Kidney (tissue), 14 donors: ENCODE results near the gene RAB40AL. TPM values are rescaled to one million over a fixed set of nuclear protein-coding genes. Genes with fewer than 3 reads are reported as not detected.
"Not testable (repeated sequence)": the region's sequence is repeated elsewhere in the genome, so short reads cannot be mapped to it uniquely, and the experiment has no call there.

ENCODE experiments used
- DNase-seq, 5 donors: peaks; one replicate each; pipeline ENCODE4 v3.0.0-alpha.2; 2013 to 2020
- FAIRE-seq: peaks from 2 replicates; lab custom pipeline; 2012; peaks lifted over from hg19 to GRCh38; lab: Jason Lieb, UNC
- H3K27ac ChIP-seq, 2 donors: one replicate each; pipeline ENCODE4 v1.7.0; 2013; ENCODE audit warnings: low read depth in 2 of 2, low read length in 2 of 2, inconsistent platforms in 1 of 2
- H3K27me3 ChIP-seq: one replicate; pipeline ENCODE4 v1.7.1; 2013; ENCODE audit warnings: low read length, inconsistent platforms; ENCODE audit not compliant: control insufficient read depth, insufficient read depth
- H3K36me3 ChIP-seq, 3 donors: one replicate each; pipeline versions ENCODE4 v1.7.0 to v1.7.1; 2013; ENCODE audit warnings: low read length in 3 of 3, control low read depth in 1 of 3, inconsistent platforms in 1 of 3; ENCODE audit not compliant: insufficient read depth in 3 of 3, control insufficient read depth in 2 of 3
- H3K4me1 ChIP-seq, 3 donors: one replicate each; pipeline versions ENCODE4 v1.7.0 to v1.7.1; 2013; ENCODE audit warnings: low read length in 3 of 3, inconsistent platforms in 1 of 3, low read depth in 1 of 3; ENCODE audit not compliant: control insufficient read depth in 2 of 3, insufficient read depth in 2 of 3
- H3K4me3 ChIP-seq, 3 donors: one replicate each; pipeline versions ENCODE4 v1.7.0 to v1.8.1; 2013; ENCODE audit warnings: low read length in 3 of 3, control low read depth in 1 of 3, inconsistent platforms in 1 of 3
- H3K9ac ChIP-seq, 3 donors: one replicate each; pipeline versions ENCODE4 v1.7.0 to v1.7.1; 2013; ENCODE audit warnings: low read length in 3 of 3, control low read depth in 1 of 3, inconsistent platforms in 1 of 3
- H3K9me3 ChIP-seq, 3 donors: one replicate each; pipeline versions ENCODE4 v1.7.0 to v1.7.1; 2013; ENCODE audit warnings: low read length in 3 of 3, control low read depth in 1 of 3, inconsistent platforms in 1 of 3; ENCODE audit not compliant: control insufficient read depth in 2 of 3, insufficient read depth in 1 of 3
- intact Hi-C: fragments of 100-400 bp; cut with DNase I; formaldehyde crosslinking; loops from one replicate; pipeline ENCODE4 v1.11.1; 2022
- polyA plus RNA-seq: library from polyadenylated mRNA; stranded (reverse); fragments of 350-450 nt; fragmentation: Illumina TruSeq; extraction: RNeasy Lipid Tissue Mini Kit (QIAGEN cat#74804); gene quantifications from one replicate; pipeline ENCODE4 v1.2.3, GENCODE V29; 2014; ENCODE audit warnings: low read depth, low replicate concordance; ENCODE audit not compliant: insufficient read depth
- total RNA-seq: library from RNA; stranded (reverse); fragmentation: NEBNext Ultra II Directional; extraction: Animal tissue kit (Norgen Biotek cat#: 25700); gene quantifications from one replicate; pipeline ENCODE4 v1.2.1, GENCODE V29; 2021
- TF ChIP-seq, protein P1 (sequence below): IDR thresholded peaks from 3 replicates; pipeline ENCODE4 v1.5.1; 2012; ENCODE audit warnings: mild to moderate bottlenecking, moderate library complexity, borderline replicate concordance; ENCODE audit not compliant: insufficient read depth; ENCODE audit errors: extremely low read depth
- donor health status: control.
- donor health status: control.
- donor health status: control.
- donor health status: control.
- donor health status: control.
- donor health status: DM: yes; HTN: yes; CAD: no.
- donor health status: Normal renal cell carcinoma (clear cell type).

RAB40AL gene
- total and polyA plus RNA-seq, 2 donors from 2014 or later: 1.1 TPM; not detected in 1

DNA sequence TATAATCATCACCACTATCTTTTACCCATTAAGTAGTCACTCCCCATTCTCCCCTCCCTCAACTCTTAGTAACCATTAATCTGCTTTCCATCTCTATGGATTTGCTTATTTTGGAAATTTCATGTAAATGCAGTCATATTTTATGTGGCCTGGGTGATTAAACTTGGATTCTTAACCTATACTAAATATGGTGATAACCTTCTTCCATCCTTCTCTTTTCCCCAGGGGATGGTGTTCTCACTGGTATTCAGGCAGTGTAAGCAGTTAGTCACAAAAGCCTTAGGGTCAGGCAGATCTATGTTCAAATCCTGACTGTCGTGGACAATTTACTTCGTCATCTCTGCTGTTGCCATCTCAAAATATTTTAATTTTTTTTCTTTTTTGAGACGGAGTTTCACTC, 29.6 kb downstream of the RAB40AL start:
- H3K9me3 ChIP-seq: no peaks in the 10 kb centered on the region
- no peak overlapping the region for H3K27ac ChIP-seq
- FAIRE-seq: no peak
- no peaks in the 10 kb centered on the region for H3K27me3 ChIP-seq
- no peak overlapping the region for H3K9ac ChIP-seq
- H3K4me3 ChIP-seq: no peak overlapping the region
- H3K4me1 ChIP-seq: no peaks in the 10 kb centered on the region
- intact Hi-C loops: no loop called here
- DNase-seq: no peak
- H3K36me3 ChIP-seq: no peaks in the 10 kb centered on the region
- TF ChIP-seq, protein P1, sequence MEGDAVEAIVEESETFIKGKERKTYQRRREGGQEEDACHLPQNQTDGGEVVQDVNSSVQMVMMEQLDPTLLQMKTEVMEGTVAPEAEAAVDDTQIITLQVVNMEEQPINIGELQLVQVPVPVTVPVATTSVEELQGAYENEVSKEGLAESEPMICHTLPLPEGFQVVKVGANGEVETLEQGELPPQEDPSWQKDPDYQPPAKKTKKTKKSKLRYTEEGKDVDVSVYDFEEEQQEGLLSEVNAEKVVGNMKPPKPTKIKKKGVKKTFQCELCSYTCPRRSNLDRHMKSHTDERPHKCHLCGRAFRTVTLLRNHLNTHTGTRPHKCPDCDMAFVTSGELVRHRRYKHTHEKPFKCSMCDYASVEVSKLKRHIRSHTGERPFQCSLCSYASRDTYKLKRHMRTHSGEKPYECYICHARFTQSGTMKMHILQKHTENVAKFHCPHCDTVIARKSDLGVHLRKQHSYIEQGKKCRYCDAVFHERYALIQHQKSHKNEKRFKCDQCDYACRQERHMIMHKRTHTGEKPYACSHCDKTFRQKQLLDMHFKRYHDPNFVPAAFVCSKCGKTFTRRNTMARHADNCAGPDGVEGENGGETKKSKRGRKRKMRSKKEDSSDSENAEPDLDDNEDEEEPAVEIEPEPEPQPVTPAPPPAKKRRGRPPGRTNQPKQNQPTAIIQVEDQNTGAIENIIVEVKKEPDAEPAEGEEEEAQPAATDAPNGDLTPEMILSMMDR: no peak

DNA sequence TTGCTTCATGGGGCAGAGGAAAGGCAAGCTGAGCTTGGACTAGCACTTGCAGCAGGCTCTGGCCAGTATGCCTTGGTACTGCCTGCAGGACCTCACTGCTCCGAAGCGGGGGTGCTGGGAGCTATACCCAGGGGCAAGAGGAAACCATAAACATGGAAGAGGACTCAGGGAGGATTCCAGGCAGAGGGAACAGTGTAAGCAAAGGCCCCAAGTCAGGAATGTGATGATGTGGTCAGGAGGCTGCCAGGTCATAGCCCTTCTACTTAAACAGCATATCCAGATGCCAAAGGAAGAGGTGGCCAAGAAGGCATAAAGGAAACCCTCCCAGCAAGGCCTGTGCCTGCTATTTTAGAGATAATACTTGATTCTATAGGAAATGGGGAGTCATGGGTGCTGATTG, 31.1 kb downstream of the RAB40AL start:
- Histone ChIP-seq H3K36me3 (no peaks in the 10 kb centered on the region), H3K9me3 (no peaks in the 10 kb centered on the region), H3K27me3 (no peaks in the 10 kb centered on the region), H3K4me3 (no peak overlapping the region), H3K4me1 (no peaks in the 10 kb centered on the region), H3K9ac (no peak overlapping the region), H3K27ac (no peak overlapping the region)
- FAIRE-seq (no peak), DNase-seq (peak in 1 of 5 donors; percentile 49)
- TF ChIP-seq, protein P1: no peak
- intact Hi-C loops: no loop called here

- FAIRE-seq, H3K4me1 ChIP-seq, intact Hi-C loops: not testable (repeated sequence)
These were observed 34.5 kb downstream of the RAB40AL start for GRCh38 chrX:102971536-102971935.

GRCh38 chrX:102975016-102975415, 37.9 kb downstream of the RAB40AL start:
- Histone ChIP-seq H3K27me3 (no peaks in the 10 kb centered on the region), H3K9ac (no peak overlapping the region), H3K4me1 (no peaks in the 10 kb centered on the region), H3K9me3 (no peaks in the 10 kb centered on the region), H3K4me3 (no peak overlapping the region), H3K36me3 (no peaks in the 10 kb centered on the region), H3K27ac (no peak overlapping the region)
- DNase-seq (no peak), FAIRE-seq (no peak)
- TF ChIP-seq, protein P1: no peak
- intact Hi-C loops: no loop called here

More at GRCh38 chrX:102971536-102971935, 34.5 kb downstream of the RAB40AL start:
- H3K4me3 ChIP-seq, H3K9me3 ChIP-seq, H3K9ac ChIP-seq, DNase-seq, H3K27me3 ChIP-seq, H3K36me3 ChIP-seq, H3K27ac ChIP-seq: not testable (repeated sequence)
